ENCODE data around the gene FADS2.

Gene FADS2

GRCh38 chr11:61785837-61786402, 42.2 kb upstream of the FADS2 start:
- WGBS = 95% methylated on average over 9 of the region's 11 CpGs
- Histone ChIP-seq H3K4me3 (ENCODE audit: low read length) (no peak overlapping the region), H3K9ac (ENCODE audit: low read depth, low read length) (no peak overlapping the region), H3K4me1 (ENCODE audit: insufficient read depth, low read length) (no peaks in the 10 kb centered on the region), H3K27ac (ENCODE audit: low read depth, low read length) (no peak overlapping the region), H3K36me3 (ENCODE audit: insufficient read depth, low read length) (peaks cover 62% of the 10 kb centered on the region), H3K9me3 (ENCODE audit: insufficient read depth, low read depth, low read length) (no peaks in the 10 kb centered on the region), H3K27me3 (ENCODE audit: insufficient read depth, low read length) (no peaks in the 10 kb centered on the region)

GRCh38 chr11:61787928-61788491, 40.1 kb upstream of the FADS2 start:
- 70% methylated on average over 6 of the region's 9 CpGs for WGBS
- H3K36me3 ChIP-seq (ENCODE audit: insufficient read depth, low read length) = peaks cover 62% of the 10 kb centered on the region
- no peak overlapping the region for H3K9ac ChIP-seq (ENCODE audit: low read depth, low read length)
- no peaks in the 10 kb centered on the region for H3K27me3 ChIP-seq (ENCODE audit: insufficient read depth, low read length)
- no peak overlapping the region for H3K4me3 ChIP-seq (ENCODE audit: low read length)
- H3K9me3 ChIP-seq (ENCODE audit: insufficient read depth, low read depth, low read length) = no peaks in the 10 kb centered on the region
- H3K27ac ChIP-seq (ENCODE audit: low read depth, low read length) = no peak overlapping the region
- peaks cover 4% of the 10 kb centered on the region; the same call in 1 of the 2 replicates for H3K4me1 ChIP-seq (ENCODE audit: insufficient read depth, low read length)

DNA sequence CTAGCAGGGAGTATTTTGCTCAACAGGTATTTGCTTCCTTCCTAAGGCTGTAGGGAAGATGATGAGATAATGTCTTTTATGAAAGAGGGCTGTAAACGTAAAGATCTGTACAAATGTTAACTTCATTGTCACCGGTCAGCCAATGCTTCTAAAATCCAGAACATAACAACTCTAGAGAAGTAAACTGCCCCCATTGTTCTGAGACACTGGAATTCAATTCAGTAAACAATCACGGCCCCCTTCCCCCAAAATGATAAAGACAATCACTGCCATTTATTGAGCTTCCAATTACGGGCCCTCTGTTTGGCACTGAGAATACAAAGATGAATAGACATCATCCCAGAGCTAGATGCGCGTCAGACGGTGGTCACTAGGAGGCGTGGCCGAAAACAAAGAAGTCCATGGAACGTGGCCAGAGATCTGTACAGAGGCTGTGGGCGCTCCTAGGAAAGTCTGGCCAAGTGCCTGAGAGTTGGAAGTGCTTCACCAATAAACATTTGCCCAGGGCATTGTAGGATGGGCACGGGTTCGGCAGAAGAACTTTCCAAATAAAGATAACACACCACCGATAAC, 36.3 kb upstream of the FADS2 start:
- 10% methylated on average over 14 of the region's 14 CpGs for WGBS
- no peaks in the 10 kb centered on the region for H3K27me3 ChIP-seq (ENCODE audit: insufficient read depth, low read length)
- H3K27ac ChIP-seq (ENCODE audit: low read depth, low read length) = peak overlapping the region; percentile 93

DNA sequence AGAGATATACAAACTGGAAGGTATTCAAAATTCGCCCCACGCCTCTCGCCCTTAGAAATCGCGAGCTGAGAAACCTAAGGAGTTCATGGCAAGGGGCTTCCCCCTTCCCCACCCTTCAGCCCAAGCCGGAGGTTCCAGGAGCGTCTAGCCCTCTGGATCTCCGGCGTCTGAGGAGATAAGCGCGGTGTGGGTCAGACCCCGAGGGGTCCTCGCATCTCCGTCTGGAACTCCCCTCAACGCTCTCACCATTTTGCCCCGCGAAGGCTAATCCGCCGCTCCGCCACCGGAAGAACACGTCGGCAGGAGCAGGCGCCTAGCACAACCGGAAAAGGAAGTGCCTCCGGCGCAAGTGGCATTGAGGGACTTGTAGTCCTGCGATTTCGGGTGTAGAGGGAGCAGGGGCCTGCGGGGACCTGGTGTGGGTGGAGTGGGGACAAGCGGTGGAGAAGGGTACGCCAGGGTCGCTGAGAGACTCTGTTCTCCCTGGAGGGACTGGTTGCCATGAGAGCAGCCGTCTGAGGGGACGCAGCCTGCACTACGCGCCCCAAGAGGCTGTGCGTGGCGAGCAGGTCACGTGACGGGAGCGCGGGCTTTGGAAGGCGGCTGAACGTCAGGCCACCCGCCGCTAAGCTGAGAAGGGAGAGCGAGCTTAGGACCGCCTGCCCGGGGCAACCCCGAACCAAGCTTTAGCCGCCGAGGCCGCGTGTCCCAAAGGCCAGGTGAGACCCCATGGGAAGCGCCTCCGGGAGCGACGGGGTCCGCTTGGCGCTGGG, 35.6 kb upstream of the FADS2 start, which contains the start of the genes FEN1 and TMEM258:
TSS of gene FEN1 (plus strand) at position 602 of the 773 bp plus-strand sequence. CDS start 2,451 bp downstream, outside the sequence.
TSS of gene TMEM258 (minus strand) at position 290 of the 773 bp plus-strand sequence. CDS start at position 249, 41 bp downstream.
- Histone ChIP-seq H3K27me3 (ENCODE audit: insufficient read depth, low read length) (no peaks in the 10 kb centered on the region), H3K4me3 (ENCODE audit: low read length) (peak within 1 kb of the TSS; percentile 93), H3K9me3 (ENCODE audit: insufficient read depth, low read depth, low read length) (no peaks in the 10 kb centered on the region), H3K36me3 (ENCODE audit: insufficient read depth, low read length) (peaks cover 60% of the 10 kb centered on the region), H3K9ac (ENCODE audit: low read depth, low read length) (peak within 1 kb of the TSS; percentile 99), H3K27ac (ENCODE audit: low read depth, low read length) (peak within 1 kb of the TSS; percentile 93), H3K4me1 (ENCODE audit: insufficient read depth, low read length) (peaks cover 7% of the 10 kb centered on the region; the same call in 1 of the 2 replicates)
- under 1% methylated on average over 61 of the region's 61 CpGs for WGBS

More for the DNA sequence above, 36.3 kb upstream of the FADS2 start:
- peaks cover 62% of the 10 kb centered on the region for H3K36me3 ChIP-seq (ENCODE audit: insufficient read depth, low read length)
- no peaks in the 10 kb centered on the region for H3K9me3 ChIP-seq (ENCODE audit: insufficient read depth, low read depth, low read length)
- H3K4me1 ChIP-seq (ENCODE audit: insufficient read depth, low read length) = peaks cover 7% of the 10 kb centered on the region; the same call in 1 of the 2 replicates
- H3K9ac ChIP-seq (ENCODE audit: low read depth, low read length) = peak overlapping the region; percentile 99
- H3K4me3 ChIP-seq (ENCODE audit: low read length) = peak overlapping the region; percentile 93

GRCh38 chr11:61793083-61793828, 34.8 kb upstream of the FADS2 start:
- H3K9me3 ChIP-seq (ENCODE audit: insufficient read depth, low read depth, low read length) = no peaks in the 10 kb centered on the region
- peak overlapping the region; percentile 99 for H3K9ac ChIP-seq (ENCODE audit: low read depth, low read length)
- peaks cover 7% of the 10 kb centered on the region; the same call in 1 of the 2 replicates for H3K4me1 ChIP-seq (ENCODE audit: insufficient read depth, low read length)
- H3K4me3 ChIP-seq (ENCODE audit: low read length) = peak overlapping the region; percentile 93
- 7% methylated on average over 28 of the region's 29 CpGs for whole genome bisulfite sequencing
- peak overlapping the region; percentile 93 for H3K27ac ChIP-seq (ENCODE audit: low read depth, low read length)
- peaks cover 56% of the 10 kb centered on the region for H3K36me3 ChIP-seq (ENCODE audit: insufficient read depth, low read length)
- no peaks in the 10 kb centered on the region for H3K27me3 ChIP-seq (ENCODE audit: insufficient read depth, low read length)

DNA sequence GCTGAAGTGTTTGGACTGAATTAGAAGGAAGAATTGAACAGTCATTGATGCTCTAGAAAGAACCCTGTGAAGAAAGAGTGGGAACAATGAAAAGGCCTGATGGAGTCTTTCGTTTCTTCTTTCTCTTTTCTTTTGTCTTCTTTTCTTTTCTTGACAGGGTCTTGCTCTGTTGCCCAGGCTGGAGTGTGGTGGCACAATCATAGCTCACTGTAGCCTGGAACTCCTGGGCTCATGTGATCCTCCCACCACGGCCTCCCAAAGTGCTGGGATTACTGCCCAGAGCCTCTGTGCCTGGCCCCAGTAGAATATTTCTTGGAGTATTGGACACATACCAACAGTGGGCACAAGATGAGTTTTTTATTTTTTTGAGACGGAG, 34.3 kb upstream of the FADS2 start:
- Histone ChIP-seq H3K9ac (ENCODE audit: low read depth, low read length) (peak overlapping the region; percentile 99), H3K9me3 (ENCODE audit: insufficient read depth, low read depth, low read length) (no peaks in the 10 kb centered on the region), H3K4me1 (ENCODE audit: insufficient read depth, low read length) (peaks cover 7% of the 10 kb centered on the region; the same call in 1 of the 2 replicates), H3K36me3 (ENCODE audit: insufficient read depth, low read length) (peaks cover 55% of the 10 kb centered on the region), H3K27me3 (ENCODE audit: insufficient read depth, low read length) (no peaks in the 10 kb centered on the region), H3K27ac (ENCODE audit: low read depth, low read length) (no peak overlapping the region), H3K4me3 (ENCODE audit: low read length) (peak overlapping the region; percentile 93)
- WGBS = 83% methylated on average over 3 of the region's 3 CpGs

GRCh38 chr11:61794579-61794978, 33.5 kb upstream of the FADS2 start:
- no peak overlapping the region for H3K4me3 ChIP-seq (ENCODE audit: low read length)
- H3K4me1 ChIP-seq (ENCODE audit: insufficient read depth, low read length) = peaks cover 7% of the 10 kb centered on the region; the same call in 1 of the 2 replicates
- WGBS = 99% methylated on average over 2 of the region's 4 CpGs
- H3K27ac ChIP-seq (ENCODE audit: low read depth, low read length) = no peak overlapping the region
- H3K9me3 ChIP-seq (ENCODE audit: insufficient read depth, low read depth, low read length) = no peaks in the 10 kb centered on the region
- peaks cover 54% of the 10 kb centered on the region for H3K36me3 ChIP-seq (ENCODE audit: insufficient read depth, low read length)
- no peaks in the 10 kb centered on the region for H3K27me3 ChIP-seq (ENCODE audit: insufficient read depth, low read length)
- no peak overlapping the region for H3K9ac ChIP-seq (ENCODE audit: low read depth, low read length)

GRCh38 chr11:61795459-61795858, 32.6 kb upstream of the FADS2 start:
- no peak overlapping the region for H3K9ac ChIP-seq (ENCODE audit: low read depth, low read length)
- WGBS = 96% methylated on average over 12 of the region's 12 CpGs

DNA sequence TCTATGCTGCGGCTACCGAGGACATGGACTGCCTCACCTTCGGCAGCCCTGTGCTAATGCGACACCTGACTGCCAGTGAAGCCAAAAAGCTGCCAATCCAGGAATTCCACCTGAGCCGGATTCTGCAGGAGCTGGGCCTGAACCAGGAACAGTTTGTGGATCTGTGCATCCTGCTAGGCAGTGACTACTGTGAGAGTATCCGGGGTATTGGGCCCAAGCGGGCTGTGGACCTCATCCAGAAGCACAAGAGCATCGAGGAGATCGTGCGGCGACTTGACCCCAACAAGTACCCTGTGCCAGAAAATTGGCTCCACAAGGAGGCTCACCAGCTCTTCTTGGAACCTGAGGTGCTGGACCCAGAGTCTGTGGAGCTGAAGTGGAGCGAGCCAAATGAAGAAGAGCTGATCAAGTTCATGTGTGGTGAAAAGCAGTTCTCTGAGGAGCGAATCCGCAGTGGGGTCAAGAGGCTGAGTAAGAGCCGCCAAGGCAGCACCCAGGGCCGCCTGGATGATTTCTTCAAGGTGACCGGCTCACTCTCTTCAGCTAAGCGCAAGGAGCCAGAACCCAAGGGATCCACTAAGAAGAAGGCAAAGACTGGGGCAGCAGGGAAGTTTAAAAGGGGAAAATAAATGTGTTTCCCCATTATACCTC, 32.1 kb upstream of the FADS2 start:
- Histone ChIP-seq H3K36me3 (ENCODE audit: insufficient read depth, low read length) (peaks cover 56% of the 10 kb centered on the region), H3K27ac (ENCODE audit: low read depth, low read length) (no peak overlapping the region)

More at GRCh38 chr11:61795459-61795858, 32.6 kb upstream of the FADS2 start:
- Histone ChIP-seq H3K4me1 (ENCODE audit: insufficient read depth, low read length) (peaks cover 7% of the 10 kb centered on the region; the same call in 1 of the 2 replicates), H3K27me3 (ENCODE audit: insufficient read depth, low read length) (no peaks in the 10 kb centered on the region), H3K27ac (ENCODE audit: low read depth, low read length) (no peak overlapping the region), H3K36me3 (ENCODE audit: insufficient read depth, low read length) (peaks cover 54% of the 10 kb centered on the region), H3K9me3 (ENCODE audit: insufficient read depth, low read depth, low read length) (no peaks in the 10 kb centered on the region), H3K4me3 (ENCODE audit: low read length) (no peak overlapping the region)

More for the DNA sequence above, 32.1 kb upstream of the FADS2 start:
- H3K4me1 ChIP-seq (ENCODE audit: insufficient read depth, low read length) = peaks cover 7% of the 10 kb centered on the region; the same call in 1 of the 2 replicates
- no peaks in the 10 kb centered on the region for H3K9me3 ChIP-seq (ENCODE audit: insufficient read depth, low read depth, low read length)
- no peak overlapping the region for H3K4me3 ChIP-seq (ENCODE audit: low read length)
- WGBS = 96% methylated on average over 18 of the region's 18 CpGs
- H3K9ac ChIP-seq (ENCODE audit: low read depth, low read length) = no peak overlapping the region
- H3K27me3 ChIP-seq (ENCODE audit: insufficient read depth, low read length) = no peaks in the 10 kb centered on the region

Measured in HUES64 (cell line).